NCI-H226 (cell line): ENCODE measurements around the gene INTS13.
A peak's percentile ranks its signal among the peaks of the same experiment; 100 is the strongest.
"Not testable (repeated sequence)": the region's sequence is repeated elsewhere in the genome, so short reads cannot be mapped to it uniquely, and the experiment has no call there.

Experiments
- DNase-seq: peaks from one replicate; pipeline ENCODE4 v3.0.0-alpha.2; 2015

Gene INTS13

DNA sequence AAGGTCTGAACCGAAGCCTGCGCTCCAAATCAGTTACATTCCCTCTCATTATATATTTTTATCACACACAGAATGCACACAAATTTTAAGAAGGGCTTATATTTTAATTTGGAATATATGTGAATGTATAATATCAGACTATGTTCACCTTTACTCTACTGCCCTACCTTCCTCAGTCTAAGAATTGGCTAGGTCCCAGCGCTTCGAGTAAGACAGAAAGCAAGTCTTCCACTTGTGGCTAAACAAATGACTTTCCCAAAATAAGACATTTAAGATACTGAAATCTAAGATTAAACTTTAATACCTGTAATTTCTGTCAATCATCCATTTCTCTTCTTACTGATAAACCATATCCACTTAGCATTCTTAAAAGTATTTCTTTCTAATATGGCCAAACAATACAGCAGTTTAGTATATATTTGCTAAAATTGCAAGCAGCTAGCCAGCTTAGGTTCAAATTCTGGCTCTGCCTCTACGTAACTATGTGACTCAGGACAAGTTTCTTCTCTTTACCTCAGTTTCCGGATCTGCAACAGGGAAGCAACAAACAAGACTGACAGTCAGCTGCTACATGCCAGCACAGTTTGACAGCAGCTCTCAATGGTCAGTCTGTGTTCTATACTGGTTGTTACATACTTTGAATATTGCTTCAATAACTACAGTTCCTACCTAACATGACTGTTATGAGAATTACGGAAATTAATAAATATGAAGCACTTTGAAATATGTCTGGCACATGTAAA lies 2.0 kb downstream of the INTS13 start:
- DNase-seq: no peak

DNA sequence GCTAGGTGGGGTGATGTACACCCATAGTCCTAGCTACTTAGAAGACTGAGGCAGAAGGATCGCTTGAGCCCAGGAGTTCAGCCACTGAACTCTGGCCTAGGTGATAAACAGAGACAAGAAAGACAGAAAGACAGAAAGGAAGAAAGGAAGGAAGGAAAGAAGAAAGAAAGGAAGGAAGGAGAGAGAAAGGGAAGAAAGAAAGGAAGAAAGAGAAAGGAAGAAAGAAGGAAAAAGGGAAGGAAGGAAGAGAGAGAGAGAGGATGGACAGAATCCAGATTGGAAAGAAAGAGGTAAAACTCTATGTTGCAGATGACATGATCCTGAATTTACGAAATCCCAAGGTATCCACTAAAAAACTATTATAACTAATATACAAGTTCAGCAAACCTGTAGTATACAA lies 8.2 kb downstream of the INTS13 start:
- DNase-seq: no peak

DNA sequence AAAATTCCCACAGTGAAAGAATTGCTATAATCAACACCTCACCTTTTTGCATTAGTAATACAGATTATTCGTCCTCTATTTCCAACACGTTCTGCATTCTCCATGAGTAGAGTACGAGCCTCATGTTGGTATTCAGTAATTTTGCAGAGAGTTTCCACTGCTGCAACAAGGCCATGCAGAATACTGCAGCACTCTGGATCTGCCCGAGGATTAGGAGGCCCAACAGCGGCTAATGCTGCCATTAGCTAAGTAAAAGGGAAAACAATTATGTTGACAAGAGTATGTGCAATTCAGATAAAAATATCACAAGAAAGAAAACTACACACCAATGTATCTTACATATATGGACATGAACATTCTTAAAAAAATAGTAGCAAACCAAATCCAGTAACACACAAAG lies 9.1 kb downstream of the INTS13 start:
- DNase-seq: no peak

DNA sequence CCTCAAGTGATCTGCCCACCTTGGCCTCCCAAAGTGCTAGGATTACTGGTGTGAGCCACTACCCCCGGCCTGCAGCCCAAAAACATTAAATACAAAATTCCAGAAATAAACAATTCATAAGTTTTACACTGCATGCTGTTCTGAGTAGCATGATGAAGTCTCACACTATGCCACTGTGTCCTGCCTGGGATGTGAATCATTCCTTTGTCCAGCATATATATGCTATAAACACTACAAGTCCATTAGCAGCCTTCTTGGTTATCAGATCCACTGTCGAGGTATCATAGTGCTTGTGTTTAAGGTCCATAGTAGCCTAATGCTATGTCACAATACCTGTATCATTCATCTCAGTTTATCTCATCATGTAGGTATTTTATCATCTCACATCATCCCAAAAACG lies 15.9 kb downstream of the INTS13 start:
- DNase-seq: no peak

DNA sequence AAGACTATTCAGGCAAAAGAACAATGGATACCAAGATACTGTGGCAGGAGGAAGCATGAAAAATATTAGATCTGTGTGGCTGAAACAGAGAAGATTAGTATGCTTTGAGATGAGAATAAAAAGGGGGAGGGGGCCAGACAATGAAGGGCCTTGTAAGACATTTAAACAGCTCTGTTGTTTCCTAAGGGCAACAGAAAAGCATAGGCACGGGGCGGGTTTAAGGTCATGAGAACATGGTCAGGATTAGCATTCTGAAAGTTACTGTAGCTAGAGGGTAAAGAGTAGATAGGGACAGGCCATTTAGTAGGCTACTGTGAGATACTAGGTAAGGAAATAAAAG lies 18.6 kb downstream of the INTS13 start:
- no peak for DNase-seq

DNA sequence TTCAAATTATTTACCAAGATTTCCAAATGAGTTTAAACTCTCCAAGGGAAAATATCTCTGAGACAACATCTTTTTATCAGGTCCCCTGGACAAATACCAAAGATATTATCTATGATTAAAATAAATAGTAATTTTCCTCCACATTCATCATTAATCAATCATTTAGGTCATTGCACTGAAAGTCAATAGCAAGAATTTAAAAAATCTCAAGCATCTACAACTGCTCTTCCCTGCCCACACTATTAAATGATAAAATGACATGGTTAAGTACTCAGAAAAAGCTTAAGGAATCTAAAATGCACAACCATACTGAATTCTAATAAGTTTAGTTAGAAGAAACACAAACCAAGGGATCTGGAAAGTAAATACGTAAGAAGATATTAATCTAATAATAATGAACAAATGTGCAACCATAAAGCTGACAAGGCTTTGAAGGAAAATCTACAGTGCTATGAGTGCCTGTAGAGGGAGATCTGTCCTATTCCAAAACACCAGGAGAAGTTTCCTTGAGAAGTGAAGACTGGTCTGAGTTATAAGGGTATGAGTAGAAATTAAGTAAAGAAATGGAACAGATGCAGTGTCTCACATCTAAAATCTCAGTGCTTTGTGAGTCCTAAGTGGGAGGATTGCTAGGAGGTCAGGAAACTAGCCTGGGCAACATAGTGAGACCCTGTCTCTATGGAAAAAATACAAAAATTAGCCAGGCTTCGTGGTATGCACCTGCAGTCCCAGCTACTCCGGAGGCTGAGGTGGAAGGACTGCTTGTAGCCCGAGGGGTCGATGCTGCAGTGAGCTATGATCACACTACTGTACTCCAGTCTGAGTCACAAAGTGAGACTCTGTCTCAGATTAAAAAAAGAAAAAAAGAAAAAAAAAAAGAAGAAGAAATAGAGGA lies 19.2 kb downstream of the INTS13 start:
- no peak for DNase-seq

DNA sequence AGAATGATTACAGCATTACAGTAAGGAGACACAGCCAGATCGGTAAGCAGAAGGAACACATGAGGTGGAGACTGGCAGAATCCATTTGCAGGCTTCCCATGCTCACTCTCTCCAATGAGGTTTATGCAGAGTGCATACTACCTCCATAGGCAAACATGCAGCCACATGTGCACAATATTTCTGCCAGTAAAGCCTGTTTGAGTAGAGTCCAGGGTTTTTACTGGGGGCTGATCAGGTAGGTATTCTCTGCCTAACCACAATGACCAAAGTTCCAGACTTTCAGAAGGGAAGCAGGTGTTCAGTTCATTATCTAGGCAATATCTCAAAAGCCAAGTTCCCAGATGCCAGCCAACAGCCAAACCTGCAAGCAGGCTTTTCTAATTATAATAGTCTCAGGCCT lies 31.1 kb downstream of the INTS13 start:
- DNase-seq: no peak

DNA sequence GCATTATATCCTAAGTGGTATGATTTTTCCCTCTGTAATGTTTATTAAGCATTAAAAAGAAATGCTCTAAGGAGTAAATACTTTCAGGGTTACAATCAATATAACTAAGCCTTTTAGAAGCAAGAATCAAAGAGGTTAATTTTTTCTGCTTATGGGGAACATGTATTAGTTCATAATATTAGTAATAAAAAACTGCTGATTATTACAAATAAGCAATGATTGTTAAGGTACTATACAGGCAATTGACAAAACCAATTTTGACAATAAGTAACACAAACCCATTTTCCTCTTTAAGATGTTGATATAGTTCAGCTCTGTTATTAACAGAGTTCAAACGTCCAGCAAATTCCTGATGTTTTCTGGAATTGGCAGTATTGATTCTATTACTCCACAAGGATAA lies 31.8 kb downstream of the INTS13 start:
- DNase-seq: no peak

DNA sequence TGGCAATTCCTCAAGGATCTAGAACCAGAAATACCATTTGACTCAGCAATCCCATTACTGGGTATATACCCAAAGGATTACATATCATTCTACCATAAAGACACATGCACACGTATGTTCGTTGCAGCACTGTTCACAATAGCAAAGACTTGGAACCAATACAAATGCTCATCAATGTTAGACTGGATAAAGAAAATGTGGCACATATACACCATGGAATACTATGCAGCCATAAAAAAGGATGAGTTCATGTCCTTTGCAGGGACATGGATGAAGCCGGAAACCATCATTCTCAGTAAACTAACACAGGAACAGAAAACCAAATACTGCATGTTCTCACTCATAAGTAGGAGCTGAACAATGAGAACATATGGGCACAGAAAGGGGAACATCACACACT lies 34.4 kb downstream of the INTS13 start:
- DNase-seq: not testable (repeated sequence)

DNA sequence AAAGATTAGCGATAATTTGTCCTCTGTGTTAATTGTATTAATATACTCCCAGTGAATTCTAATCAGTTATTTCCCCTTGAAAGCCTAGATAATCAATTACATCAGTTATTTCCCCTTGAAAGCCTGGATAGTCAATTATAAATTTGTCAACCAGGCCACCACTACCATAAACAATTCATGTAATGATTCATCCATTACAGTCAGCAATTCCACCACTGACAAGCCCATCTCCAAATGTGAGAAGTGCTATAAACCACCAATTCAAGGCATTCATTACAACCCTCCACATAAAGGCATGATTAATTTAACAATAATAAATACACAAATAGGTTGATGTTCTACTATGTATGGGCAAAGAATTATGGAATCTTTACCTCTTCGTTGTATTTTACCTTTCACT lies 40.9 kb downstream of the INTS13 start:
- no peak for DNase-seq

DNA sequence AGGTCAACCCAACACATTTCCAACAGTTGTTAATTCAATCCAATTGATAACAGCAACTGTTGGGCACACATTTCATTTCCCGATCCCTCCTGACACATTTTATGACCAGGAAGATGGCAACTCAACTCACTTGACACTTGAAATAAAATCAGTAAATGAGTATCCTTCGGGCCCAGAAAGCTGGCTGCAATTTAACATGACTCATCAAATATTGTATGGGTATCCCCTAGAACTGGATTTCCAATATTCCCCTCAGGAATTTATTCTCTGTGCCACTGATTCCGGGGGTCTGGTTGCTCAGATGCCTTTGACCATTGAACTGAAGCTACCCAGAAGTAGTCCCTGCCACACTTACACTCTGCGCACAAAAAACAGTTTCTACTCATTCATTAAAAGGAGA lies 42.1 kb downstream of the INTS13 start:
- DNase-seq: no peak

DNA sequence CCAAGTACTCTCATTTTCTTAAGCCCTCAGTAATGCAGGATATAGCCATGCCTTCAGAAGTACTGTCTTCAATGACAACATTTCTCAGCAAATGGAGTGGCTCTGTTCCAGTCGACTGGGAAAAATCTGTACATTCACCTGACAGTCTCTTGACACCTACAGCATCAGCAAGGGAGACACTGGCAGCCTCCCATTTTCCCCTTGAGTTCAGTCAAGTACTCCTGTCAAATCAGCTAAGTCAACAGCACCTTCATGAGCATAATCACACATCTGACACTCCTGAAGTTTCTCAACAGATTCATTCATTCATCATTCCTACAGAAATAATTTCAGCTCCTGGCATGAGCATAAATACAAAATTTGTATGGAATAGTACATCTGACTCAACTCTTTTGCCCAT lies 46.1 kb downstream of the INTS13 start:
- DNase-seq: no peak

DNA sequence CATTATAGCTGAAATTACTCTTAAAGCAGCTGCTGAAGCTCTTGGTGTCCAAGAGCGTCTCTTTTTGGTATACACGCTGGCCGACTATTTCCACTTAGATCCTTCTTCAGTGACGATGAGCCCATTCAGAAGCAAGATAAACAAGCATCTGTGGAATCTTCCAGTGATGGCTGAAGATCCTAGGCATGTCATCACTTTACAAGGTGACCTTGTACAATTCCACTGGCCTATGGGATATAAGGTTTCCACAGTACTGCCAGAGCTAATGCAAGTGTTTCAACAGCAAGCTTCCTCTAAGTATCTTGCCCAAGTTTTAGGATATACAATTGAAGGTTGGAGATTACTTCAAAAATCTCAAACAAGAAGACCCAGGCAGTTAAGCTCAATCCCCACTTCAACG lies 47.0 kb downstream of the INTS13 start:
- DNase-seq: no peak

DNA sequence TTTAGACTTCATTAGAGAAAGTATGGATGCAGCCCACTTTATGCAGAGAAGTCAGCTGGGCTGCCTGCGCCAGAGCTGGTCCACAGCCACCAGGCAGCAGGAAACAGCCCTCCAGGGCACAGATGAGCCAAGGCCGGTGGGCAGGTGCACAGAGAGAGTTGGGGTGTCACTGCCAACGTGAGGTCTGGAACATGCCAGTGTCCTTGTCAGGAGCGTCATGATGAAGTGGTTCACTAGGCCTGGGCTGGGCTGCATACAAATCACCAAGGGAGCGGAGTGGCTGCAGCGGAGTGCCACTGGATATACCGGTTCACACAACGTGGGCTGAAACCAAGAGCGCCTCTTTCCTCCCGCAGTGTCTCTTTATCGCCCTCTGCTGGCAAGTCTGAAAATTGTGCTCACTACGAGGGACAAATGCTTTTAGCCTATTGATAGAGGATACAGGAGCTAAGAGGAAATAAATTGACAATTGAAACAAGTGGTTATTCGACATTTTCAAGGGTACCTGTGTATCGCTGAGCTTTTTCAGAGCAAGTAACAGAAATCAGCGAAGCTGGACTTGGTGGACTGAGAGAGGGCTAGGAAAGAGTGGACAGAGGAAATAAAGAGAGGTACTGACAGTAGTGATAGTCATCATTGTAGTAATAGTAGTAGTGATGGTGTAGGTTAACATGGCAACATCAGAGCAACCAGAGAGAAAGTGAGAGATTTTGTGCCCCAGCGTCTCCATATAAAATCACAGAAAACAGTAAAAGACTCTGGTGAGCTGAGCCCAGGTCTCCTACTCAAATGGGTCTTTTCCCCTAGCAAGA lies 52.8 kb downstream of the INTS13 start:
- peak; percentile 68 for DNase-seq

DNA sequence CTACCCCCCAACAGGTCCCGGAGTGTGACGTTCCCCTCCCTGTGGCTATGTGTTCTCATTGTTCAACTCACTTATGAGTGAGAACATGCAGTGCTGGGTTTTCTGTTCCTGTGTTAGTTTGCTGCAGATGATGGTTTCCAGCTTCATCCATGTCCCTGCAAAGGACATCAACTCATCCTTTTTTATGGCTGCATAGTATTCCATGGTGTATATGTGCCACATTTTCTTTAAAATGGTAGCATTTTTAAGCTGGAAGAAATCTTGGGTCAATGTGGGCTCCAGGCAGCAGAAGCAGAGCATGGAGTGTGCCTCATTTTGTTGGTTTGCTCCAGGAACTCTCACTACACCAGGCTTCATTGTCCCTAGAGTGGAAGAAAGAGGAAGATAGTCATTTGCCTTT lies 57.2 kb downstream of the INTS13 start:
- no peak for DNase-seq

DNA sequence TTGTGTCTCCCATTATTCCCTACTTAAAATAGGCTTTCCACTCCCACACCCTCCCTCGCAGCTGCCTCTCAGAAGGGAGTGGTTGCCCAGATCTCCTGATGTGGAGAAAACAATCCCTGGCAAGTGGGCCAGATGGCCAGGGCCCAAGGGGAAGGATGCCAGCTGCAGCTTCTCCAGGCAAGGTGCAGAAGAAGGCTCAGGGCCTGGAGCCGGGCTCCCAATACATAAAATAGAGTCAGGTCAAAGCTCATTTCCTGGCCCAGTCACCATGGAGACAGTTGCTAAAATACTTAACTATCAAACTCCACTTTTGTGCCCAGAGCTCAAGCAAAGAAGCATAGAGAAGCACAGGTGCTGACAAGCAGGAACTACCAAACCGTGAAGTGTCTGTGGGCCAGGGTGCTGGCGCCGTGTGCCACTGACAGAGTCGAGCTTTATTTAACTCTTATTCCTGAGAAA lies 59.1 kb downstream of the INTS13 start:
- peak; percentile 59 for DNase-seq

DNA sequence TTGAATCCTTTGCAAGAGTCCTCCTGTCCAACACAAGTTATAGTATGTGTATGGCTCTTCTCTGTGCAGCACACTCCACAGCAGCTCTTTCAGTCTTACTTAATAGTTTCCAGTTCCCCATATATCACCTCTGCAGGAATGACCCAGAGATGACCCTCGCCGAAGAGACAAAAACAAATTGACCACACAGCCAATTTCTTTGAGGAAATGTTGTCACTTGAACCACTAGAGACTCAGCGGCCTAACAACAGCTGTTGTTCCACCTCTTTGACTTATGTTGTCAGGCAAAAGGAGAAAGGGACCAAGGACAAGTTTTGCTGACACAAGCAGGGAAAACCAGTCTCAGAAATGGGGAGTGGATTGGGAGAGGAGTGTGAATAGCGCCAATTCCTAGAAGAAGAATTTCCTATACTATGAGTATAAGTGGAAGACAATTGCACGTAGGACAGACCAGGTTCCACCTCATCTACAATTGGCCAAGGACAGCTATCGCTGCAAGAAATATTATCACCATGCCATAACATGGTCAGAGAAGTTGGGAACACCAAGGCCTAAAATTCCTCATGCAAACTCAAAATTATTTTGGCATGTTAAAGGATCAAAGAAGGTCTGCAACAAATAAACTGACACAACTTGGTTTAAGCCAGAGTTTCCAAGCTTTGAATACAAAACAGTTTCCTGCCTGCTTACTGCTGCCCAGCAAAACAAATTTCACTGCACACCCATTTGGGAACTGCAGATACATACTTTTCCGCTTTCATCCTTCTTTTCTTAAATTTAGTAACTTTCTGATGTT lies 63.1 kb downstream of the INTS13 start:
- DNase-seq: no peak

DNA sequence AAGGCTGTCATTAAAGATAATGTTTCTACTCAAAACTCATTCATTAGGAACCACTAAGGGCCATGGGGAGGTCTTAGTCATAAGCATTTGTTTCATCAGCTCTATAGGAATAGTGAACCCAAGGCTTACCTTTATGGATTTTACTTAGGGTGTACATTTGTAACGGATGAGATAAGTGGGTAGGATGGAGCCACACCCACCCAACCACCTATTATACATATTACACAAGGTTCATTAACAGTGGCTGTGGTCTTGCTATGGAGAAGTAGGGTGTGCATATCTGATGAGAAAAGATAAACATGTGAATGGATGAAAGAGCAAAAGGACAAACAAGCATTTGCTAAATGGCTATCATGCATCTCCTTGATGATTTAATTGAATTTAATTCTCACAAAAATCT lies 65.2 kb downstream of the INTS13 start:
- DNase-seq: no peak

DNA sequence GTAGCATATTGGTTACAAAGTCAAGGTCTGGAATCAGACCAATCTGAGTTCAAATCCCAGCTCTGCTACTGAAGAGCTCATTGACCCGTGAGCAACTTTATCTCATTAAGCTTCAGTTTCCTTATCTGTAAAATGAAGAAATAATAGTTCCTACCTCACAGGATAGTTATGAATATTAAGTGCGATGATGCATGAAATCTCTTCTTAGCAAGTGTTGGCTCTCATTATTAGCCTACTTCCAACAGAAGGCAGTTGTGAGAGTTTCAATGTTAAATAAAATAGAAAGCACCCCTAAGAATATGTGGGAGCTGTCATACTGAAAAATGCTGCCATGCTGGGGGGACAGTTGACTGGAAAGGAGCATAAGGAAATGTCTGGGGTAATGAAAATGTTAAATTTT lies 65.8 kb downstream of the INTS13 start:
- no peak for DNase-seq

DNA sequence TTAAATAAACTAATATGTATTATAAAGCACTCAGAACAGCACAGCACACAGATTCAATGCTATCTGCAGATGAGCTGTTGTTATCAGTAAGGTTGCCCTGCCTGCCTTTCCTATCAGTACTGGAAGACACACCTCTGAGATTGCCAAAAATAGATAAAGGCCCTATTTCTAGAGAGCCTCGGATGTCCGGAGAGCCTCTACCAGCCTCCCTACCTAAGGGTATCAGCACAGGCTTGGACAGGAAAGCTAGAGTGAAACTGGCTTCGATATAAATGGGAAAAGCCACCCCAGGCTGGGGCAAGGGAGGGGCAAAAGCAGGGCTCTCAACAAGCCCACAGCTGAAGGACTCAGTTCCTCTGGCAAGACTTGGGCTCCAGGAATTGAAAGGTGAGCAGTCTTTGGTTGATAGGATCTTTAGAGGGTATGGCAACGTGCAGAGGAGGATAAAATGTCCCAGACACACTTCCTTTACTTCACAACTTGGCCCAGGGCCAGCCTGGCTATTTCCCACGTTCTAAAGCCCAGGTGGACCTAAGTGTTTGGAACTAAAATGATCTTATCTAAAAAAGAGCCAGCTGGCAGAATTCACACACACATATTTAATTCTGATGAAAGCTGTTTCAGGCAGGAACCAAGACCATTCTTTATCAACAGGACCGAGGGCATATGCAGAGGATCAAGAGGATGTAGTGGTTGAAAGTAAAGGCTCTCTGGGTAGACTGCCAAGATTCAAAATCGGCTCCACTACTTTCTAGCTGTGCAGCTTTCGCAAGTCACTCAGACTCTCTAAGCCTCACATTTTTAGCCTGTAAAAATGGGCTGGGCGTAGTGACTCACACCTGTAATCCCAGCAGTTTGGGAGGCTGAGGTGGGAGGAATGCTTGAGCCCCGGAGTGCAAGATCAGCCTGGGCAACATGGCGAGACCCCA lies 67.0 kb downstream of the INTS13 start:
- peak; percentile 93 for DNase-seq

DNA sequence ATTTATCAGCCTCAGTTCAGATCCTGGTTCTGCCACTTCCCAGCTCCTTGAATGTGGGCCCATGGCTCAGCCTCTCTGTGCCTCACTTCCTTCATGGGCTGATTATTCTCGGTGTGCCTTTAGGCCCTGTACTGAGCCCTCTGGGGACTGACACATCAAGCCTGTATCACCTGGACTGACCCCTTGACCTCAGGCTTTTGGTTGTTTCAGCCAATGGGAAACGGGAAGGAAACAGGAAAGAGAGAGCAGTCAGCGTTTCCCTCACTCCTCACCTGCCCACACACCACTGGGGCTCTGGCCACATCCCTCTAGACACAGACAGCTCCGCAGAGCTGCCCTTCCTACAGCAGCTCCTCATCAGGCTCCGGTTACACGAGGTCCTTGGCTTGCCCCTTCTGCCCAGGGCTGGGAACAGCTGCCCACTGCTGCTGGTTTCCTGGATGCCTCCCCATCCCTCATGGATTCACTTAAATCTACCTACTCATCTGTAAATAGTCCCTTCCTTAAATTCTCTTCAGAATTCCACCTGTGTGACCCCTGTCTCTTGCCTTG lies 67.8 kb downstream of the INTS13 start:
- DNase-seq: no peak
